Stimulated activated CD8-positive, alpha-beta memory T cell treated with anti-CD3 and anti-CD28 coated beads, Interleukin-2, amount 100 ng/mL, for 1 hour (primary cell): ENCODE data around the gene CHN2.
"Not testable (repeated sequence)": the region's sequence is repeated elsewhere in the genome, so short reads cannot be mapped to it uniquely, and the experiment has no call there.

Source experiments
- DNase-seq, 2 donors: peaks; one replicate each; pipeline ENCODE4 v3.0.0-alpha.2; 2020; ENCODE audit warnings: low read depth in 2 of 2

Gene CHN2

GRCh38 chr7:29488977-29489376, 294.4 kb downstream of the CHN2 start:
- no peak for DNase-seq

DNA sequence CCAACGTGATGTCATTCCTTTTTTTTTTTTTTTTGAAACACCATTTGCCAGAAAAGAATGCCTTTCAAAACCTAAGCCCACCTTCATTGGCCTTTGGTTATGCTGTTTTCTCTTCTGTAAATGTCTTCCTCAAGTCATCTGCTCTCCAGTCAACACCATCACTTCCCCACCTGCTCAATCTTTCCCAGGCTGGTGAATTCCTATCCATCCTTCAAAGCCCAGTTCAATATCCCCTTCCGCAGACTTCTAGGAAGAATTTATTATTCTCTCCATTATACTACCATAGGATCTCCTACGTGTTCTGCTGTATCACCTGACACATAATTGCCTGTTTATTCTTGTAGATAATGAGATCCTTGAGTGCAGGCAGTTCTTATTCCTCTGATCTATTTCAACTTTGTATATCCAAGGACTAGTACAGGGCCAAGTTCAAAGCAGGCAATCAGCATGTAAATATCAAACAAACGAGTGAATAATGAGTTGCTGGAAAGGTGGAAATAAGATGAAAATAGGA, 295.6 kb downstream of the CHN2 start:
- DNase-seq: no peak

- no peak for DNase-seq
These were observed 299.8 kb downstream of the CHN2 start for GRCh38 chr7:29494350-29494749.

DNA sequence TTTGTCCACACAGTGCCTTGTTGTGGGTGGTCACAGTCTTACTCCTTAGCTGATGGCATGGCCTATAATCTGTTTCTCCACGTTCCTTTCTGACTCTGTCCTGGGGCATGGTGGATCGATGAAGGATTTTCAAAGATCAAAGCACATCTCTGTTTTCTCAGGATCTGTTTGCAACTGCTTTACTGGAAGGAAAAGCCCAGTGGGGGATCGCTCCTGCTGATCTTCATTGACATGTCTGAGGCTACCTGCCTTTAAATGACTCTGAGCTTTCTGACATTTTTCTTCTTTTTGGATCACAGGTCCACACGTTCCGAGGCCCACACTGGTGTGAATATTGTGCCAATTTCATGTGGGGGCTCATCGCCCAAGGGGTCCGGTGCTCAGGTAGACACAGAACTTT, 301.1 kb downstream of the CHN2 start:
- DNase-seq: no peak

- DNase-seq: no peak
These were observed 301.9 kb downstream of the CHN2 start for GRCh38 chr7:29496355-29497020.

GRCh38 chr7:29499932-29500331, 305.4 kb downstream of the CHN2 start:
- no peak for DNase-seq

GRCh38 chr7:29500719-29501118, 306.1 kb downstream of the CHN2 start:
- no peak for DNase-seq

- DNase-seq: no peak
These were observed 307.6 kb downstream of the CHN2 start for GRCh38 chr7:29502133-29502532.

GRCh38 chr7:29505931-29506330, 311.4 kb downstream of the CHN2 start:
- no peak for DNase-seq

DNA sequence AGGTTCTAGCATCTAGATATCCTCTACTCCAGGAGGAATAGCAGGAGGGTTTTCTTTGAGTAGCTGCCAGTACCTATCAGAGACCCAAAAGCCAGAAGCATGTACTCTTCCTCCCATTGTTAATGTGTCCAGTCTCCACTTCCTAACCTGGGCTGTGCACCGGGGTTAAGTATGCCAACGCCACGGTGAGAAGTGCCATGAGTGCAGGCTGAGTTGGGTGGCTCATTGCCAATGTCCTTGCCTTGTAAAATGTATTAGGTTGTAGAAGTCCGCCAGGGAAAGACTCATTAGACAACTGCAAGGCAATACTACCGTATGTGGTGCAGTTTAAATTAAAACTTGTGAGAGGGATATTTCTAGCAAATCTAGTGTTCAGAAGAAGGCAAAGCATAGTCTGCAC, 314.0 kb downstream of the CHN2 start:
- no peak for DNase-seq

- DNase-seq: no peak
These were observed 315.5 kb downstream of the CHN2 start for GRCh38 chr7:29510028-29510427.

DNA sequence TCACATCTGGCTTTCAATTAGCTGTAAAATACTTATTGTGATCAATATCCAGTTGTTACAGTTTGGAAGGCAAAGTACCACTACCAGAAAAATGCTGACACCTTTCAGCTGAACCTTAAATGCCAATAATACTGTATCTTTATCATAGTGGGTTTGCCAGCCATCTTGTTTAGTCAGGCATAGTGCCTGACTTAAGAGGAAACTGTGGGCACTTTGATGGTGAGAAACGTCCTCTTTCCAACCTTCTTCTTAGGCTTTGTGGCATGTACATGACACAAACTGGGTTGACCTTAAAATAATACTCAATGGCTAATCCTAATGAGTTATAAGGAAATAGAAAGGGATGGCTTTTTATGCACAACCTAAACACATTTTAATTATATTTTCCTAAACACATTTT, 316.8 kb downstream of the CHN2 start:
- no peak for DNase-seq

DNA sequence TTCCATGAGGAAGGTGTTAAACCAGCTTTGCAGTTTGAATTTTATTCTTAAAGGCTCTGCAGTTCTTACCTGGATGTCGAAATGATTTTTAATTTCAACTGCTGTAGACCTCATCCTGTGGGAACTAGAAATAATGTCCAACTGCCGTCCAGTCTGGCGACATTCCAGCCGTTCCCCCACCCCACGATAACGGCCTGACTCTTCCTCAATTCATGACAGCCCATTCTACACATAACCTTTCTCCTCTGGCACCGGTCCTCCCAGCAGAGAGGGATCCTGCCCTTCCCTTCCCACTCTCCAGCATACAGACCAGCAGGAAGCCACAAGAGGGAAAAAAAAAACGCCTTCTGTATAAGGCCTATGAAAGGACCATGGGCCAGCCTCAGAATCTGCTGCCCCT, 317.3 kb downstream of the CHN2 start:
- DNase-seq: no peak

DNA sequence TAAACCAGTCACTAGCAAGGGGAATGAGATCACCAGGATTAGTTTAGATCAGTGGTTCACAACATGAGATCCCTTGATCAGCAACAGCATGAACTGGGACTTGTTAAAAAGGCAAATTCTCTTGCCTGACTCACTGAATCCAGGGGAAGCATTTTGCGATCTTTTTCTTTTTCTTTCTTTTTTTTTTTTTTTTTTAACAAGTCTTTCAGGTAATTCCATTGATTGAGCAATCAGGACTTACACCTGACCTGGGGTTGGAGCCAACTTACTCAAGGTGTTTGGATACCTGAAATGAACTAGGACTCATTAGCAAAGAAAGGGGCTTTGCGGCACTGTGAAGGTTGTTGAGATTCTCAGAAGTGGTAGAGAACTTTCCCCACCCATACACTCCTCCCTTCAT, 321.9 kb downstream of the CHN2 start:
- no peak for DNase-seq

DNA sequence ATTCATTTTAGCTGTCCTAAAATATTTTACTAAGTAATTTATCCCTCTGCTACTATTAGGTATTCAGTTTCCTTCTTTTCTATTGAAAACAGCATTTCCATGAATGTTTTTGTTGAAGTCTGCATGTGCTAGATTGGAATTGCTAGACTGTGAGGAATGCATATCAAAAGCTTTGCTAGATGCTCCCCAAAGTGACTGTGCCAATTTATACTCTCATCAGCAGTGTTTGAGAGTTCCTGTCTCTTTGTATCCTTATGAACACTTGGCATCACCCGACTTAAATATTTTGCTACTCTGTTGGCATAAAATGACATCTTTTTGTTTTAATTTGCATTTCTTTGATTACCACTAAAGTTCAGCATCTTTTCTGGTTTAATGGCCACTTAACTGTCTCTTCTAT, 324.0 kb downstream of the CHN2 start:
- no peak for DNase-seq

- no peak for DNase-seq
These were observed 329.2 kb downstream of the CHN2 start for GRCh38 chr7:29523728-29524127.

GRCh38 chr7:29527505-29528108, 333.0 kb downstream of the CHN2 start:
- DNase-seq: no peak

GRCh38 chr7:29528526-29528925, 334.0 kb downstream of the CHN2 start:
- DNase-seq: not testable (repeated sequence)
